Endothelial cell of umbilical vein (primary cell): Measurements from ENCODE around the gene ACAA2. TPM values are rescaled to one million over a fixed set of nuclear protein-coding genes. Genes with fewer than 3 reads are reported as not detected.

Experiments used
- BruUV-seq: library from RNA; stranded (reverse); fragments of 400-500 nt; replicated peaks from 2 replicates; lab custom pipeline; 2021; lab: Mats Ljungman, UMichigan
- CTCF ChIA-PET: fragments of 300-600, 350-600 bp; sonication (Branson Sonifier 250); formaldehyde crosslinking; loops from one replicate; lab custom pipeline; 2021; ENCODE audit warnings: antibody characterized with exemption, inconsistent platforms; lab: Charles Lee
- POLR2A ChIA-PET: fragments of 300-600, 350-600 bp; sonication (Branson Sonifier 250); formaldehyde crosslinking; loops from one replicate; lab custom pipeline; 2021; ENCODE audit warnings: antibody characterized with exemption, inconsistent platforms; lab: Charles Lee
- DNase-seq: peaks from one replicate; pipeline ENCODE4 v3.0.0-alpha.2; 2011; ENCODE audit warnings: low read depth, low spot score
- FAIRE-seq: peaks from 2 replicates; lab custom pipeline; 2011; peaks lifted over from hg19 to GRCh38; lab: Jason Lieb, UNC
- H2AFZ ChIP-seq: 2 replicates; pipeline ENCODE4 v1.6.0; 2012; ENCODE audit warnings: low read depth, low read length, control low read depth, inconsistent platforms
- H3K27ac ChIP-seq: 2 replicates; pipeline ENCODE4 v1.5.1; 2011; ENCODE audit warnings: low read depth, mild to moderate bottlenecking, control low read depth, low read length, moderate library complexity; ENCODE audit not compliant: insufficient read depth
- H3K27me3 ChIP-seq, 2 experiments: 2 replicates each; pipeline versions ENCODE4 v1.6.0 to v1.6.1; 2011; ENCODE audit warnings: low read length in 2 of 2, mixed read lengths in 1 of 2; ENCODE audit not compliant: control insufficient read depth in 2 of 2, insufficient read depth in 2 of 2
- H3K36me3 ChIP-seq, 2 experiments: 2 replicates in 1 of 2; 3 replicates in 1 of 2; pipeline ENCODE4 v1.5.1; 2011; ENCODE audit warnings: low read length in 2 of 2, mild to moderate bottlenecking in 1 of 2, moderate library complexity in 1 of 2; ENCODE audit not compliant: control insufficient read depth in 2 of 2, insufficient read depth in 2 of 2; ENCODE audit errors: extremely low read depth in 1 of 2
- H3K4me1 ChIP-seq: 3 replicates; pipeline ENCODE4 v1.5.1; 2011; ENCODE audit warnings: mild to moderate bottlenecking, low read length; ENCODE audit not compliant: control insufficient read depth, insufficient read depth; ENCODE audit errors: extremely low read depth
- H3K4me2 ChIP-seq: 2 replicates; pipeline ENCODE4 v1.6.1; 2011; ENCODE audit warnings: low read length, control low read depth, mixed read lengths; ENCODE audit not compliant: insufficient read depth
- H3K4me3 ChIP-seq, 3 experiments: fragments of 200-600 bp in 1 of 3; sonication (generic), shearing (Covaris generic) in 1 of 3; replicated peaks in 1 of 3; 2 replicates each; pipeline ENCODE4 v1.5.1; 2011 to 2016; ENCODE audit warnings: control low read depth in 3 of 3, low read length in 3 of 3, mild to moderate bottlenecking in 2 of 3, inconsistent platforms in 1 of 3, low read depth in 1 of 3, moderate library complexity in 1 of 3; ENCODE audit not compliant: insufficient read depth in 1 of 3
- H3K79me2 ChIP-seq: 2 replicates; pipeline ENCODE4 v1.6.0; 2012; ENCODE audit warnings: low read length, inconsistent platforms; ENCODE audit not compliant: control insufficient read depth, insufficient read depth
- H3K9ac ChIP-seq: replicated peaks from 2 replicates; pipeline ENCODE3; 2011; ENCODE audit warnings: low read length, control low read depth; ENCODE audit not compliant: insufficient read depth; ENCODE audit errors: extremely low read depth
- H3K9me1 ChIP-seq: replicated peaks from 3 replicates; pipeline ENCODE4 v1.6.0; 2011; ENCODE audit warnings: mild to moderate bottlenecking, low read length; ENCODE audit not compliant: control insufficient read depth, insufficient read depth; ENCODE audit errors: extremely low read depth
- H3K9me3 ChIP-seq: replicated peaks from 2 replicates; pipeline ENCODE4 v1.5.1; 2012; ENCODE audit warnings: low read length, inconsistent platforms; ENCODE audit not compliant: control insufficient read depth, insufficient read depth
- H4K20me1 ChIP-seq: replicated peaks from 2 replicates; pipeline ENCODE3; 2011; ENCODE audit warnings: mild to moderate bottlenecking, low read length; ENCODE audit not compliant: control insufficient read depth, insufficient read depth; ENCODE audit errors: extremely low read depth
- EZH2 ChIP-seq: IDR thresholded peaks from 2 replicates; pipeline ENCODE4 v1.6.1; 2012; ENCODE audit warnings: borderline replicate concordance, low read depth, mild to moderate bottlenecking, moderate library complexity, low read length, inconsistent platforms; ENCODE audit not compliant: severe bottlenecking
- GATA2 ChIP-seq: IDR thresholded peaks from 2 replicates; pipeline ENCODE4 v1.7.0; 2011; ENCODE audit warnings: low read depth, mild to moderate bottlenecking, moderate library complexity, mixed read lengths, low read length; ENCODE audit not compliant: insufficient read length, insufficient read depth
- POLR2A ChIP-seq: IDR thresholded peaks from 2 replicates; pipeline ENCODE4 v1.6.1; 2012; ENCODE audit warnings: low read depth, mild to moderate bottlenecking, control low read depth, low read length
- dilution Hi-C: fragments of 300-500 bp; cut with MboI; formaldehyde crosslinking; loops from one replicate; pipeline ENCODE4 v1.15.0; 2019; ENCODE audit warnings: low sequenced_read_pairs; ENCODE audit not compliant: extremely low pct_ligation_motif_present
- intact Hi-C: fragments of 100-400 bp; cut with micrococcal nuclease; formaldehyde crosslinking; loops from one replicate; pipeline ENCODE4 v1.10.0; 2022
- polyA plus RNA-seq, 4 experiments: library from polyadenylated mRNA; depleted of rRNA in 3 of 4; stranded (reverse) in 3 of 4; unstranded in 1 of 4; fragments of >200 nt; gene quantifications; 2 replicates each; pipeline versions ENCODE4 v1.2.1 to v1.2.3, GENCODE V29; 2011 to 2012; ENCODE audit warnings: missing spikeins in 1 of 4
- total RNA-seq: library from RNA; stranded (reverse); gene quantifications from 2 replicates; pipeline ENCODE4 v1.2.3, GENCODE V29; 2021
- TF ChIP-seq, protein P1 (sequence below), 2 donors: IDR thresholded peaks; 1 replicate in 1 of 2; 2 replicates in 1 of 2; pipeline ENCODE4 v1.5.1; 2011; ENCODE audit warnings: low read length in 2 of 2, mild to moderate bottlenecking in 2 of 2, moderate library complexity in 2 of 2, control low read depth in 1 of 2, inconsistent platforms in 1 of 2, low read depth in 1 of 2; ENCODE audit not compliant: insufficient read depth in 1 of 2; ENCODE audit errors: extremely low read depth in 1 of 2
- TF ChIP-seq, protein P2 (sequence below): IDR thresholded peaks from 2 replicates; pipeline ENCODE4 v1.6.1; 2011; ENCODE audit not compliant: insufficient read depth, insufficient read length

ACAA2 gene
- total and polyA plus RNA-seq, 2 donors (not counting 3 experiments of a cell fraction or from before 2014, with no cell fraction given), result 18.6 to 44.9 TPM

DNA sequence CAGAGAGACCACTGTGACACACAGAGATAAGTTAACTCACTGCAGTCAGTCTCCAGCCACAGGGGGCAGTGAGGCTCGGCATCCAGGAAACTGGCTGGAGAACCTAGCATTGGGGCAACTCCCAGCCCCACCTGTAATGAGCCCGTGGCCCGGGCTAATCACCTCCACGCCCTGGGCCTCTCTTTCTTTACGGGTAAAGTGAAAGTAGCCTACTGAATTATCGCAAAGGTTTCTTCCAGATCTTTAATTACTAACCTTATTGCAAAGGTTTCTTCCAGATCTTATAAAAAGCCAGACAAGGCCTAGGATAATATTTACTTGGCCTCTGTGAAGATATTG lies 45.7 kb upstream of the ACAA2 start:
- H4K20me1 ChIP-seq, result no peaks in the 10 kb centered on the region
- H3K79me2 ChIP-seq, result no peaks in the 10 kb centered on the region
- H3K27me3 ChIP-seq, result no peaks in the 10 kb centered on the region
- POLR2A ChIA-PET, result interaction anchor here (1.4 to 1.9 kb wide), 2 partner anchors 12 to 45 kb away, joined by 3 to 4 read pairs; no protein-coding TSS in a partner anchor
- H3K9me3 ChIP-seq, result no peaks in the 10 kb centered on the region
- no peaks in the 10 kb centered on the region for H3K36me3 ChIP-seq
- intact Hi-C loops, result loop anchor here (5.0 kb wide), 3 partner anchors 72 to 612 kb away; no protein-coding TSS in a partner anchor
- BruUV-seq, result no TSS peak
- H3K27ac ChIP-seq, result no peak overlapping the region
- no peaks in the 10 kb centered on the region for H3K9me1 ChIP-seq
- no peak overlapping the region for H3K9ac ChIP-seq
- H3K4me1 ChIP-seq, result peaks cover 5% of the 10 kb centered on the region
- H3K4me2 ChIP-seq, result no peak overlapping the region
- DNase-seq (no peak), FAIRE-seq (no peak)
- TF ChIP-seq GATA2 (no peak), EZH2 (no peak), POLR2A (no peak)
- TF ChIP-seq, protein P1, sequence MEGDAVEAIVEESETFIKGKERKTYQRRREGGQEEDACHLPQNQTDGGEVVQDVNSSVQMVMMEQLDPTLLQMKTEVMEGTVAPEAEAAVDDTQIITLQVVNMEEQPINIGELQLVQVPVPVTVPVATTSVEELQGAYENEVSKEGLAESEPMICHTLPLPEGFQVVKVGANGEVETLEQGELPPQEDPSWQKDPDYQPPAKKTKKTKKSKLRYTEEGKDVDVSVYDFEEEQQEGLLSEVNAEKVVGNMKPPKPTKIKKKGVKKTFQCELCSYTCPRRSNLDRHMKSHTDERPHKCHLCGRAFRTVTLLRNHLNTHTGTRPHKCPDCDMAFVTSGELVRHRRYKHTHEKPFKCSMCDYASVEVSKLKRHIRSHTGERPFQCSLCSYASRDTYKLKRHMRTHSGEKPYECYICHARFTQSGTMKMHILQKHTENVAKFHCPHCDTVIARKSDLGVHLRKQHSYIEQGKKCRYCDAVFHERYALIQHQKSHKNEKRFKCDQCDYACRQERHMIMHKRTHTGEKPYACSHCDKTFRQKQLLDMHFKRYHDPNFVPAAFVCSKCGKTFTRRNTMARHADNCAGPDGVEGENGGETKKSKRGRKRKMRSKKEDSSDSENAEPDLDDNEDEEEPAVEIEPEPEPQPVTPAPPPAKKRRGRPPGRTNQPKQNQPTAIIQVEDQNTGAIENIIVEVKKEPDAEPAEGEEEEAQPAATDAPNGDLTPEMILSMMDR (IDR thresholded peaks at IDR 0.05; ENCODE audit: extremely low read depth in 1 of 2, insufficient read depth in 1 of 2, low read depth in 1 of 2, low read length in 2 of 2), result no peak
- TF ChIP-seq, protein P2, sequence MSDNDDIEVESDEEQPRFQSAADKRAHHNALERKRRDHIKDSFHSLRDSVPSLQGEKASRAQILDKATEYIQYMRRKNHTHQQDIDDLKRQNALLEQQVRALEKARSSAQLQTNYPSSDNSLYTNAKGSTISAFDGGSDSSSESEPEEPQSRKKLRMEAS, result no peak
- no peak overlapping the region for H2AFZ ChIP-seq
- CTCF ChIA-PET, result interaction anchor here (0.7 to 10.5 kb wide), 63 partner anchors 9 to 1184 kb away, joined by 3 to 452 read pairs (median 5); partner anchors contain the start of genes ACAA2, C18orf32 and LIPG
- H3K4me3 ChIP-seq, result no peak overlapping the region
- dilution Hi-C loops, result loop anchor here (25.0 kb wide), 1 partner anchor 347 kb away; no protein-coding TSS in a partner anchor
